Activated CD4-positive, alpha-beta T cell treated with anti-CD3 and anti-CD28 coated beads for 1 hour (primary cell): ENCODE results near the gene RXFP1.

Source experiments
- DNase-seq: peaks from one replicate; pipeline ENCODE4 v3.0.0-alpha.2; 2020

Gene RXFP1

DNA sequence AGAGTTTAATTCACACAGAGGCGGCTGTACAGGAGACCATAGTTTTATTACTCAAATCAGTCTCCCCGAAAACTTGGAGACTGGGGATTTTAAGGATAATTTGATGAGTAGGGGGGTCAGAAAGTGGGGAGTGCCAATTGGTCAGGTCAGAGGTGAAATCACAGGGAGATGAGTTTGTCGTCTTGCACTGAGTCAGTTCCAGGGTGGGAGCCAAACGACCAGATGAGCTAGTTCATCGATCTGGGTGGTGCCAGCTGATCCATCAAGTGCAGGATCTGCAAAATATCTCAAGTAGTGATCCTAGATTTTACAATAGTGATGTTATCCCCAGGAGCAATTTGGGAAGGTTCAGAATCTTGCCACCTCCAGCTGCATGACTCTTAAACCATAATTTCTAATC is 154.4 kb downstream of the RXFP1 start:
- DNase-seq: no peak

GRCh38 chr4:158678767-158679166 is 157.1 kb downstream of the RXFP1 start:
- no peak for DNase-seq

DNA sequence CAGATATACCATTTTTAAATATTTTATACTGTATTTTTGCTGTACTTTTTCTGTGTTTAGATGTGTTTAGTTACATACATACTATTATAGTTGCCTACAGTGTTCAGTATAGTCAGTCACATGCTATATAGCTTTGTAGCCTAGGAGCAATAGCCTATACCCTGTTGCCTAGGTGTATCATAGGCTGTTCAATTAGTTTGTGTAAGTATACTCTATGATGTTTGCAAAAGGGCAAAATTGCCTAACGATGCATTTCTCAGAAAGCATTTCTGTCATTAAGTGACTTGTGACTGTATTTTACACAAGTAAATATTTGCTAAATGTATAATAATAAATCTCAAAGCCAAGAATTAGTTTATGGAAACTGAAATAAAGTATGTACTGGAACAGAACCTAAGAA is 159.9 kb downstream of the RXFP1 start:
- no peak for DNase-seq

GRCh38 chr4:158682066-158682465 is 160.4 kb downstream of the RXFP1 start:
- DNase-seq: no peak

GRCh38 chr4:158688813-158689212 is 167.1 kb downstream of the RXFP1 start:
- DNase-seq: no peak
